GM21825 (cell line): ENCODE data around the gene EXOC6.

Experiments used
- ATAC-seq: cut with Tn5 transposase; IDR thresholded peaks from one replicate; pipeline ENCODE4 v1.9.1; 2021; ENCODE audit warnings: mild to moderate bottlenecking, moderate library complexity; ENCODE audit not compliant: unreplicated experiment

EXOC6 gene, protein sequence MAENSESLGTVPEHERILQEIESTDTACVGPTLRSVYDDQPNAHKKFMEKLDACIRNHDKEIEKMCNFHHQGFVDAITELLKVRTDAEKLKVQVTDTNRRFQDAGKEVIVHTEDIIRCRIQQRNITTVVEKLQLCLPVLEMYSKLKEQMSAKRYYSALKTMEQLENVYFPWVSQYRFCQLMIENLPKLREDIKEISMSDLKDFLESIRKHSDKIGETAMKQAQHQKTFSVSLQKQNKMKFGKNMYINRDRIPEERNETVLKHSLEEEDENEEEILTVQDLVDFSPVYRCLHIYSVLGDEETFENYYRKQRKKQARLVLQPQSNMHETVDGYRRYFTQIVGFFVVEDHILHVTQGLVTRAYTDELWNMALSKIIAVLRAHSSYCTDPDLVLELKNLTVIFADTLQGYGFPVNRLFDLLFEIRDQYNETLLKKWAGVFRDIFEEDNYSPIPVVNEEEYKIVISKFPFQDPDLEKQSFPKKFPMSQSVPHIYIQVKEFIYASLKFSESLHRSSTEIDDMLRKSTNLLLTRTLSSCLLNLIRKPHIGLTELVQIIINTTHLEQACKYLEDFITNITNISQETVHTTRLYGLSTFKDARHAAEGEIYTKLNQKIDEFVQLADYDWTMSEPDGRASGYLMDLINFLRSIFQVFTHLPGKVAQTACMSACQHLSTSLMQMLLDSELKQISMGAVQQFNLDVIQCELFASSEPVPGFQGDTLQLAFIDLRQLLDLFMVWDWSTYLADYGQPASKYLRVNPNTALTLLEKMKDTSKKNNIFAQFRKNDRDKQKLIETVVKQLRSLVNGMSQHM

DNA sequence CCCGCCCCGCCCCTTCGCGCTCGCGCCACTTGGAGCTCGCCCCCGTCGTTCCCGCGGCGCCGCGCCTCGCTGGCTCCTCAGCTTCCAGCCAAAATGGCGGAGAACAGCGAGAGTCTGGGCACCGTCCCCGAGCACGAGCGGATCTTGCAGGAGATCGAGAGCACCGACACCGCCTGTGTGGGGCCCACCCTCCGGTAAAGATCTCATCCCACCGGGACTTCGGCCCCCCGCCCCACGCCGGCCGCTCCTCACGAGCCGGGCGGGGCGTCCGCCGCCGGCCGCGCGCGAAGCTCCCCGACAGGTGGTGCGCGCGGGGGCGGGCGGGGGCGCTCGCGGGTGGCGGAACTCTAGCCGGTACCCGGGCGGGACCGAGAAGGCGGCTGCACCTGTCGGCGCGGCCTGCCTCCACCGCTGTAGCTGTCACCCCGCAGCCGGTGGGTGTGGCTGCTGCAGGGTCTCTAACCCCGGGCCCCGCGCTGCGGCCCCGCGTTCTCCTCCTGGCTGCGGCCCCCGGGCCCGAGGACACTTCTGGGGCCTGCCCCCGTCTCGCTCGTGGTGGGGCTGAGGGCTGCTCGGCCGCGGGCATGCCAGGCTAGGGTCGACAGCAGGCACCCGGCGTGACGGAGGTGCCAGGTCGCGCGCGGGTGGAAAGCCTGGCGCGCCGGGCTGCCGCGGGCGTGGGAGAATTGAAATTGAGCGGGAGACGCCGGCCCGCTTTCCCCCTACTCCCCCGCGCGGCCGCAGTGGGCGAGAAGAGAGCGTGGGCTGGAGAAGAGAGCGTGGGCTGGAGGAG, at the start of gene EXOC6:
EXOC6 (plus strand) TSS at position 80 of the 793 bp plus-strand sequence; CDS start at position 94, 14 bp downstream.
- ATAC-seq, result peak; percentile 82

DNA sequence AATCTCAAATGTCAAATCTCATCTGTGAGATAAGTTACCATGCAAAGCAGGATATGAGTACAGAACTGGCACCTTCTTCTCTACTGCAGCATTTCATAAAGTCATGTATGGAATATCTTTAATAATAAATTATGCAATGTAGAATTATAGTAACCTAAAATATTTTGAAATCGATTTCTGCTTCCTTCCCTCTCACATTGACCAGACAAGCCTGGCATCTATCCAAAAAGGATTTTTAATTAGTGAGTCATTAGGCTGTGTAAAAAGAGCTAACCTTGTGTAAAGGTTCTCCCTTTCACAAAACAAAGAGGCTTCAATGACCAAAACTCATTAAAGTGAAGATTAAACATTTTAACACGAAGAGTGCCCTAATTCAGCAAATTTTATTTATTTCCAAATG, 48.8 kb upstream of the EXOC6 start:
- no peak for ATAC-seq

DNA sequence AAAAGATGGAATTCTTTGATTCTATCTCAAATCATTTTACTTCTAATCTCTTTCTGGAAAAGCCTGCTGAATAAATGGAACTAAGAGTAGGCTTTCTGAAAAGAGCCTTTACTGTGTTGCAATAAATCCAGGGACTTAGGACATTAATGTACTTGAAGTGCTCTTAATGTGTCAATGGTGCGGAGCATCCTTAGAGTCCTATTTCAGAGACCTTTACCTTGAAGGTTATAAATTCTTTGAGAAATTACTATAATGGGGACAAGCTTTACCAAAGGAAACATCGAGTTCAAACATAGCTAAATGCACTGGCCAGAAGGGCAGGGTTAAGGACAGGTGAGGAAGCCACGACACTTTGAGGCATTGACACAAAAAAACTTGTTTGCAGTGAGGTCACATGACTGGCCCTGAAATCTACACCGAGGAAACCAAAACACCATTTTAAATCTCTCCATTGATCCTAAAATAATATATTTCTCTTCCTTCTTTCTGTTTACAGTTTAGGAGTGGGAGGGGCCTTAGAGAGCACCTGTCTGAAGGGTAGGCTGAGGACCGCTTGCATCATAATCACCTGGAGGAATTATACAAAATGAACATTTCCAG, 48.1 kb upstream of the EXOC6 start:
- ATAC-seq, result no peak

DNA sequence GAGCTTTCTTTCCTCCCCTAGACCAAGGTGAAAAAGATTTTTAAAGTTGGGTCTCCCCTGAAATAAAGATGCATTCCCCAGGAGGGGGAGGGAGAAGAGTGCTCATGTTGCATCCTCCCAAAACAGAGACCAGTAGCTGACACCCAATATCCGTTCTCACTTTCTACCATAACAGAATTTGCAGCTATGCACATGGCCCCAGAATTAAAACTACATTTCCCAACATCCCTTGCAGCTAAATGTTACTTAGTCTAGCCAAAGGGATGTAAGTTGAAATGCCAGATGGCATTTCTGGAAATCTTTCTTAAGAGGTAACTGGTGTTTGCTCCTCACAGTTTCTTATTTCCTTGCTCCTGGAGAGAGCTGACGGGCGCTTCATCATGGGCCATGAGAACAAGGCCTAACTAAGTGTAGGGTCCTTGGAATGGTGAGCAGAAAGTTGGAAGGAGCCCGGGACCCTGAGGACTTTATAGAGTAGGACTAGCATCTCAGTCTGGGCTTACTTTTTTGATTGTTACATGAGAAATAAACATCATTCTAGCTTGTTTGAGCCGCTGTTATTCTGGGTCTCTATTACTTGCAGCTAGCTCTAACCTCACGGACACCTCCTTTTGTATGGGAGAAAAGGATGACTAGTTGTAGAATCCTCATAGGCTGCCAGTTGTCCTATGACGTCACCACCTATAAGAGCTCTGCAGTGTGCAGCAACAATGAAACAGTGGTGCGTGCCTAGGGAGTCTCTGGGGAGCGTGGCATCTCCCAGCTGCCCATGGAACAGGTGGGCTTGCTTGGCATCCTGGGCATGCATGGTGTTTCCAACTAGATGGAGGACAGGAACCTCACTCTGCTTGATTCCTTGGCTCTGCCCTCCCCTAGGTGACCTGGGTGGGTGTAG, 46.1 kb upstream of the EXOC6 start:
- no peak for ATAC-seq

DNA sequence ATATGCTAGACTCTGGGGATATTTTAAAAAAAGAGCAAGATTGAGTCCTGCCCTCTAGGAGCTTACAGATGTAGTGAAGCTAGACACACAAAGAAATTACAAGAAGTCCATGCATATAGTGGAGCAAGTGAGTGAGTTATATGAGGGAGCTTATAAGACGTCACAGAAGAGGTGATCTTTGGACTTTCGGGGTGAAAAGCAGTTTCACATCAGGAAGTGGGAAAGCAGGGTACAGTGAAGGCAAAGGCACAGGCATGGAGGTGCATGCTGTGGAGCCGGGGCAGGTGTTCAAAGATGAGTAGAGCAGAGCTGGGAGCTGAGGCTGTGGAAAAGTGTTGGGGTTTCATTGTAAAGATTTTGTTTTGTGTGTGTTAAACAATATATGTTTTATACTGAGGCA, 38.5 kb upstream of the EXOC6 start:
- ATAC-seq, result no peak

DNA sequence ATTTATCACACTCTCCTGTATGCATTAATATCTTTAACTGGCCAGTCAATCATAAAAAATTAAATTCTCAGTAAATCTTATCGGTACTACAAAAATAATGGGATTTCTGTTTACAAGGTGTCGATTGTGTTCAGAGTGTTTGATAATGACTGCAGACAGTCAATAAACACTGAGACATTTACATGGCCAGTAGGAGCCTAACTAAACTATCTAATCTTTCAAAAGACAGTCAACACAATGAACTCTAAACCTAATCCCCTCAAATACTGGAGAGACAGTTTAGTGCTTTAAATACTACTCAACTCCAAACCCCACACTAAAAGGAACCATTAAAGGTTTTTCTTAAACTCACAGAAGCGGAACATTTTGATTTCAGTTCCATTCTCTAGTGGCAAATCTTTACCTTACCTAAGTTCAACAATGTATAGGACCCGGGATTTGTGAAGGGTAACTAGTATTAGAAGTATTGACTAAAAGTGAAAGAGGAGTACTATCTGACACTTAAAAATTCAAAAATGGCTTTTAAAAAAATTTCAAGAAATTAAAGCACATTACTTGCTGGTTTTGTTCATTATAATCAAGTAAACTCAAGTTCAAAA, 37.3 kb upstream of the EXOC6 start:
- no peak for ATAC-seq

DNA sequence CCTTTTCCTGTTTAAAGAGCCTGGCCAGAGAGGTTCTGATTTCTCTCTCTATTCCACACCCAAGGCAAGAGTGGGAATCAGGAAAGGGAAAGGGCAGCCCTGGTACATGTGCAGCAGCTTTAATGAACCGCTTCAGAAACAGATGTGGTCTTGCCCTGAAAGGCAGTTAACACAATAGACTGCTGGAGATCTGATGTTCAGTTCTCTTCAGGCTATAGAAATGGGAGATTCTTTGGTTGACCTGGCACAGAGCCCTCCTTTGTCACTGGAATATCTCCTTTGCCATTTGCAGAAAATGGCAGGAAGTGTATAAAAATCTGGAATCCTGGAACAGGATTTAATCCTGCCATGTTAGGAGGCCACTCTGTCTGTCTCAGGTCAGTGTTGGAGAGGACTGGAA, 36.3 kb upstream of the EXOC6 start:
- ATAC-seq, result no peak

DNA sequence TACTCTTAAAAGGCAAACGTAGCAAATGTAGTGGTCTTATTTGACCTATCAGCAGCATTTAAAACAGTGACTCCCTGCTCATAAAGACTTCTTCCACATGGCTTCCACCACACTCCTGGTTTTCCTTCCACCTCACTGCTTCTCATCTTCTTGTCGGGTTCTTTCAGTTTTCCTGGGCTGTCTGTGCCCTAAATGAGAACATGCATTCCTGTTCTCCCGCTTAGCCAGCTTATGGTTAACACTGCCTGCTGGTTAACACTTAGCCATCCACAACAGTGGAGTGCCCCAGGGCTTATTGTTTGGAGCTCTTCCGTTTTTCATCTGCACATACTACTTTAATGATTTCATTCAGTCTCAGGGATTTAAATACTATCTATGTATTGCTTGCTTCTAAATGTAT, 34.3 kb upstream of the EXOC6 start:
- no peak for ATAC-seq

DNA sequence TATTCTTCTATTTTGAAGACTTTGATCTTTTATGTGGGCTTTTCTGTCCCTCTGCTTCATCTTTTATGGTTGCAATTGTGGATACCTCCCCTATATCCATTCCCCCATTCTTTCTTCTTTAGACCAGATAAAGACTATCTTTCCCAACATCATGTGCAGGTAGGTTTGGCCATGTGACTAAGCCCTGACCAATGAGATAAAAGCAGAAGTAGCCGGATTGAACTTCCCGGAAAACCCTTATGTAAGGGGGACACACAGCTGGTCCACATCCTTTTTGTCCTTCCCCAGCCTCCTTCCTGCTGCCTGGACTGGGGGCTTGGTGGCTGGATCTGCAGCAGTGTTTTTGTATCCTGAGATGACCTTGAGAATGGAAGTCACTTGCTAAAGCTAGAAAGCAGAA, 33.5 kb upstream of the EXOC6 start:
- ATAC-seq, result no peak

DNA sequence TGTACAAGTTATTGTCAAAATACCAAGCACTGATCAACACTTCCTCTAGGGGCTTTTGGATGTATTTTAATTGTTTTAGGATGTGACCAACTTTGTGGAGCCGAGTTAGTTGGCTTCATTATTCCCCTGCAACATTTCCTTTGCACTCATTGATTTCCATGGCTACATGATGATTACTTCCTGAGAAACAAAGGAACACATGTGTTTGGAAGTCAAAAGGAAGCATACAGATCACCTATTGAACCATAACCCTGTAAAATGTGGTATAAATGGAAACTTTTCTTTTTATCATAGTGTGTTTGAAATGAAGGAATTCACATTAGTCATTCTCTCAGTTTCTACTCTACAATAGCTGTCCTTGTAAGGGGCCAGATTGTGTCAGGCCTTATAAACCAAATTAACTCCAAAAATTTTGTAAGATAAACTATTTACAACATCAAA, 32.2 kb upstream of the EXOC6 start:
- no peak for ATAC-seq

DNA sequence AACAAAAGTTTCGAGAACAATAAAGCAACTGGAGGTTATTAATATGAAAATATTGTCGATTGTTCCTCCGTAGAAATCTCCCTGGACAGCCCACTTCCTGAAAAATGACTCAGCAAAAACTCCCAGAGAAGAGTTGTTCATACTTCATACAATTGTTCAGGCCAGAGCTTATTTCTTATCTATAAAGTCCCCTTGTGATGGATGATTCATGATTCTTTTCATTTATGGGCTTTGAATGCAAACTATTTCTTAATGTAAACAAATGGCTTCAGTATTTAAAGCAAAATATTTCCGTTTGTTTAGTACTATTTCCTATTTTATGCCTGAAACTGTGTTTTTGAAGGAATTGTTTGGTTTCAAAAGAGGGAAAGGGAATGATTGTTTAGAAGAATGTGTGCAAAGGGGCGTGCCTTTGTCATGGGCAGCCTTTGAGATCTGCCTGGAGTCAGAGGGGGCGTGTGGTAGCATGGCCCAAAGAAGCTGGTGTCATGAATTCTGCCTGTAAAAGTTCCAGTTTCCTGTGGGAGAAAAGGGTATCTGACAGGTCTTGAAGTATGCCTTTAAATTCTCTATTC, 26.2 kb upstream of the EXOC6 start:
- ATAC-seq, result no peak

DNA sequence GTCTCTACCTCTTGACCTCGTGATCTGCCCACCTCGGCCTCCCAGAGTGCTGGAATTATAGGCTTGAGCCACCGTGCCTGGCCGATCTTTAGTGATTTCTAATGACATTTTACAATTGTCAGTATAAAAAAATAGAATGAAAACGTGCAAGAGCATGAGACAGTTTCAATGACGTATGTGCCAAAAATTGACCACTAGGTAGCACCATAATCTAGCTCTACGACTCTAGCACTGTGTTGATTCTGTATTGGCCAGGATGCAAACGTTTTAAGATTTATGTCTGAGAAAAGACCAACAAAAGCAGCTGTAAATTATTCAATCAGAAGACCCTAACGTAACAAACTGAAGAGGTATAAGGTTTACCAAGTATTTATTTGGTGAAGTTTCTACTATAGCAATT, 25.4 kb upstream of the EXOC6 start:
- no peak for ATAC-seq

DNA sequence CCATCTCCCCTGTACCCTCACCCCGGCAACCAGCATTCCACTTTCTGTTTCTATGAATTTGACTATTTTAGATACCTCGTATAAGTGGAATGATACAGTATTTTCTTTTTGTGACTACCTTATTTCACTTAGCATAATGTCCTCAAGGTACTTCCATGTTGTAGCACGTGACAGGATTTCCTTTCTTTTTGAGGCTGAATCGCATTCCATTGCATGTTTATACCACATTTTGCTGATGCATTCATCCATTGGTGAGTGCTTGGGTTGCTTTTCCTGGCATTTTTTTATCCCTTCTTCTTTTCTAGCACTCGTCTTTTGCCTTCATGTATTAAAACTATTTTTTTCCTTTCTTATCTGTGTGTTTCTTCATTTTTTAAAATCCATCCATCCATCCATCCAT, 22.3 kb upstream of the EXOC6 start:
- ATAC-seq, result no peak

DNA sequence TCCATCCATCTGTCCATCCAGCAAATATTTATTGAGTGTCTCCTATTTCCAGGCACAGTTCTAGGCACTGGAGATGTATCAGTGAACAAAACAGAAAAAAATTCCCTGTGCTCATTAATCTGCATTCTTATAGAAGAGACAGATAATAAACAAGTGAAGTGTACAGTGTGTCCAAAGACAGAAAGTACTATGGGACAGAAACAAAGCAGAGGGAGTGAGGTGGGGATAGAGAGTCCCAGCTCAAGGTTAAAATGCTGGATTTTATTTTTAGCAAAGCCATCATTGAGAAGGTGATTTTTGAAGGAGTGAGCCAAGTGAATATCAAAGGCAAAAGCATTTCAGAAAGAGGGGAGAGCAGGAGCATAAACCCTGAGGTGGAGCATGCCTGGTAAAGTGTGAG, 21.8 kb upstream of the EXOC6 start:
- ATAC-seq, result no peak

DNA sequence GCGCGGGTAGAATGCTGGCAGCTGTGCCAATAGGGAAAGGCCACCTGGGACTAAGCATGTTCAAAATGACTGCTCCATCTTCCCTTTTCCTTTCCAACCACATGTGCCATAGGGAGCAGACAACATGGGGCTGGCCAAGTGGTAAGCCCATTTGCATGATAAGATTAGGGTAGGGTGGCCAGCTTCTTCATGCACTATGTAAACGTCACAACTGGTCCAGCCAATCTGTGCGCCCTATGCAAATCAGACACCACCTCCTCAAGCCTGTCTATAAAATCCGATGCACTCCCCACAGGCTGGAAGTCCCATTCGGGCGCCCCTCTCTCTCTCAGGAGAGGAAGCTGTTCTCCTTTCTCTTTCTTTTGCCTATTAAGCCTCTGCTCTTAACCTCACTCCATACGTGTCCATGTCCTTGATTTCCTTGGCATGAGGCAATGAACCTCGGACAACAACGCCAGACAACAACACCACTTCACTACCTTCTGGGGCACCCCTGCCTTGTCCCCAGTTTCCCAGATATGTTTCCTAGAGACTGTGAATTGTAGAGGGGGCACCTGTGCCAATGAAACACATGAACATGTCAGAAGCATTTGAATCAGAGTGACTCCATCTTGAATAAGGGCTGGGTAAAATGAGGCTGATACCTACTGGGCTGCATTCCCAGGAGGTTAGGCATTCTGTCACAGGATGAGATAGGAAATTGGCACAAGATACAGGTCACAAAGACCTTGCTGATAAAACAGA, 19.1 kb upstream of the EXOC6 start:
- ATAC-seq, result no peak

DNA sequence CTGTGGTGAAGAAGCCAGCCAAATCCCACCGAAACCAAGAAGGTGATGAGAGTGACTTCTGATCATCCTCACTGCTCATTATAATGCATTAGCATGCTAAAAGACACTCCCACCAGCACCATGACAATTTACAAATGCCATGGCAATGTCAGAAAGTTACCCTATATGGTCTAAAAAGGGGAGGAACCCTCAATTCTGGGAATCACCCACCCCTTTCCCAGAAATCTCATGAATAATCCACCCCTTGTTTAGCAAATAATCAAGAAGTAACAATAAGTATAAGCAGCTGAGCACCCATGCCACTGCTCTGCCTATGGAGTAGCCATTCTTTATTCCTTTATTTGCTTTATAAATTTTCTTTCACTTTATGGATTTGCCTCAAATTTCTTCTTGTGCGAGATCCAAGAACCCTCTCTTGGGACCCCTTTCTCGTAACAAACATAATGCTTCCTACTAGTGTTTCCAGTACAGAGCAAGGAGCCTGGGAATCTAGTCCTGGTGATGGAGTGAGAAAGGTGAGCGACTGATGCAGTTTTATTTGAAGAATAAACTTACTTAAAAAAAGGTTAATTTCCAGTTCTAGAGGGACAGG, 18.4 kb upstream of the EXOC6 start:
- no peak for ATAC-seq

DNA sequence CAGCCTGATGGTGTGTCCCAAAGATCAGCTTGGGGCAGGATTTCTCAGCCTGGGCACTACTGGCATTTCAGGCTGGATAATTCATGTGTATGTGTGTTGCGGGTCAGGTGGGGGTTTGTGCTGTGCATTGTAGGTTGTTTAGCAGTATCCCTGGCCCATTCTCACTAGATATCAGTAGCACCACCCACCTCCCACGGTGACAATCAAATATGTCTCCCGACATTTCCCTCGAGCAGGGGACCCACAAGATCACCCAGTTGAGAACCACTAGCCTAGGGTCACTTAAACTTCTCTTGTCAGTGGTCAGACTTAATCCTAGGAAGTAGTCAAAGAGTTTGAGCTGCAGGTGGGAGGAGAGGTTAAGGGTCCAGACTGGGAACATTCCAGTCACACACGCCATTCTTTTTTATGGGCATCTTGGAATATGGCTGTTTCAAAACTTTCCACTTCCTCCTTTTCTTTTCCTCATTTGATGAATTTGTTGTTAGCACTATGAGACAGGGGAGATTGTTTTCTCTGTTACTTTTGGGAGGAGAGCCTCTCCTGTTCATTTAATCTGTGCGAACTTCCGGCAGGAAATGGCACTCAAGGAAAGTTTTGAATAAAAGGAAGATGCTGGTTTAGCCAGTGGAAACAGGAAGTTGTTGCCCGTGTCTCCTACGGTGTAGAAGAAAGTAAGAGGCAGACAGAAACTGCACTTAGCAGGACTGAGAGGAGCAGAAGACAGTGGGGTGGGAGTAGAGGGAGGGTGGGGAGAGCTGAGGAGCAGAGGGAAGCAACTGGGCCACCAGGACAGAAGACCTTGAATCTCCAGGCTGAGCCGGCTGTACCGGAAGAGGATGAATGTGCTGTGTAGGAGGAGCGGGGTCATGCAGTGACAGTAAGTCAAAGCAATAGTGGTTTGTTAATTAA, 17.6 kb upstream of the EXOC6 start:
- ATAC-seq, result no peak
